ENCODE measurements around the gene RAB11B. TPM values are rescaled to one million over a fixed set of nuclear protein-coding genes. Genes with fewer than 3 reads are reported as not detected.

The RAB11B gene
- total and polyA plus RNA-seq, 2 of the 13 experiments (the other 11 are each of a cell fraction or from before 2014, with no cell fraction given) = 6.0 to 28.4 TPM

- ChIA-PET POLR2A (interaction anchor here (0.6 to 1.5 kb wide), 4 partner anchors 15 to 62 kb away, joined by 3 to 10 read pairs (median 4); partner anchors contain the start of gene ZNF414), CTCF (ENCODE audit: low intra/inter-chr PET ratio, low total read pairs) (no interaction called here)
- H3K27me3 ChIP-seq (ENCODE audit: control insufficient read depth in 1 of 2, insufficient read depth in 2 of 2, low read length in 2 of 2) = no peaks in the 10 kb centered on the region
- peak; percentile 28 for DNase-seq (ENCODE audit: low spot score)
- in situ Hi-C loops (cut with HindIII; ENCODE audit: extremely low pct_ligation_motif_present, low pct_unique_long_range_greater_than_20kb) (loop anchor here (5.0 kb wide), 1 partner anchor 40 kb away; the partner anchor contains the start of gene MARCHF2), intact Hi-C loops (cut with micrococcal nuclease; ENCODE audit: unreplicated experiment) (no loop called here)
- peaks cover 75% of the 10 kb centered on the region for H3K4me1 ChIP-seq (ENCODE audit: insufficient read depth, low read length)
- H3K9me3 ChIP-seq (ENCODE audit: low read length) = no peaks in the 10 kb centered on the region
- H3K4me2 ChIP-seq (ENCODE audit: low read depth, low read length) = peak overlapping the region; percentile 46
- H3K27ac ChIP-seq (ENCODE audit: extremely low read length, insufficient read depth, low read length) = peak overlapping the region; percentile 27
- no peak overlapping the region for H3K9ac ChIP-seq (ENCODE audit: insufficient read depth, low read depth, low read length)
- peaks cover 96% of the 10 kb centered on the region for H3K79me2 ChIP-seq (ENCODE audit: insufficient read depth, low read length)
- WGBS (ENCODE audit: low lambda C conversion rate) = 61% methylated on average over 3 of the region's 3 CpGs
- H3K36me3 ChIP-seq (replicated peaks in 1 of 2; ENCODE audit: control insufficient read depth in 1 of 2, insufficient read depth in 2 of 2, low read length in 2 of 2) = peaks cover 18 to 43% of the 10 kb centered on the region in 2 experiments
- peaks cover 94% of the 10 kb centered on the region for H4K20me1 ChIP-seq (ENCODE audit: insufficient read depth, low read length)
- H2AFZ ChIP-seq (ENCODE audit: low read length) = no peak overlapping the region
- no peak overlapping the region for H3K4me3 ChIP-seq (replicated peaks in 1 of 3; ENCODE audit: insufficient read depth in 1 of 3, low read depth in 2 of 3, low read length in 3 of 3)
- no TSS peak for BruUV-seq (replicated peaks)
- peak; percentile 22; the same call in 1 of the 3 replicates for ATAC-seq
- no peak for TF ChIP-seq ZNF572 (CRISPR knock-in tag; IDR thresholded peaks at IDR 0.05)
- TF ChIP-seq FOSL2 (CRISPR knock-in tag; IDR thresholded peaks at IDR 0.05) = peak; percentile 70
- no peak for FAIRE-seq
Observed at GRCh38 chr19:8451885-8452284, 61.7 kb downstream of the RAB11B start.

- Histone ChIP-seq H3K36me3 (replicated peaks in 1 of 2; ENCODE audit: control insufficient read depth in 1 of 2, insufficient read depth in 2 of 2, low read length in 2 of 2) (peaks cover 20 to 49% of the 10 kb centered on the region in 2 experiments), H3K4me3 (replicated peaks in 1 of 3; ENCODE audit: insufficient read depth in 1 of 3, low read depth in 2 of 3, low read length in 3 of 3) (no peak overlapping the region), H3K4me1 (ENCODE audit: insufficient read depth, low read length) (peaks cover 75% of the 10 kb centered on the region), H2AFZ (ENCODE audit: low read length) (no peak overlapping the region), H3K4me2 (ENCODE audit: low read depth, low read length) (0 out of 2 replicates have a peak overlapping the region, but pooled peaks have one; percentile 18), H3K27me3 (ENCODE audit: control insufficient read depth in 1 of 2, insufficient read depth in 2 of 2, low read length in 2 of 2) (no peaks in the 10 kb centered on the region), H4K20me1 (ENCODE audit: insufficient read depth, low read length) (peaks cover 94% of the 10 kb centered on the region), H3K79me2 (ENCODE audit: insufficient read depth, low read length) (peaks cover 96% of the 10 kb centered on the region), H3K9ac (ENCODE audit: insufficient read depth, low read depth, low read length) (no peak overlapping the region), H3K27ac (ENCODE audit: extremely low read length, insufficient read depth, low read length) (no peak overlapping the region), H3K9me3 (ENCODE audit: low read length) (no peaks in the 10 kb centered on the region)
- CTCF ChIA-PET (ENCODE audit: low intra/inter-chr PET ratio, low total read pairs) = no interaction called here
- DNase-seq (ENCODE audit: low spot score) (no peak), ATAC-seq (no peak), FAIRE-seq (no peak)
- POLR2A ChIA-PET = interaction anchor here (0.9 to 1.4 kb wide), 3 partner anchors 29 to 61 kb away, joined by 3 to 6 read pairs (median 3); partner anchors contain the start of gene ZNF414
- in situ Hi-C loops (cut with HindIII; ENCODE audit: extremely low pct_ligation_motif_present, low pct_unique_long_range_greater_than_20kb) (loop anchor here (5.0 kb wide), 1 partner anchor 40 kb away; the partner anchor contains the start of gene MARCHF2), intact Hi-C loops (cut with micrococcal nuclease; ENCODE audit: unreplicated experiment) (no loop called here)
- no TSS peak for BruUV-seq (replicated peaks)
- WGBS (ENCODE audit: low lambda C conversion rate) = 72% methylated on average over 4 of the region's 4 CpGs
- TF ChIP-seq ZNF232 (CRISPR knock-in tag; IDR thresholded peaks at IDR 0.05; ENCODE audit: borderline replicate concordance) = no peak
- no peak for TF ChIP-seq TP53 (CRISPR knock-in tag; conservative IDR thresholded peaks at IDR 0.05)
- TF ChIP-seq GLI4 (CRISPR knock-in tag; IDR thresholded peaks at IDR 0.05; ENCODE audit: borderline replicate concordance) = no peak
- no peak for TF ChIP-seq HNRNPLL (IDR thresholded peaks at IDR 0.05; ENCODE audit: low read depth, low read length, poor library complexity, severe bottlenecking)
- TF ChIP-seq HINFP (CRISPR knock-in tag; IDR thresholded peaks at IDR 0.05; ENCODE audit: low read depth) = no peak
- peak; percentile 7; the same call in 1 of the 2 replicates for TF ChIP-seq FOXA3 (CRISPR knock-in tag; IDR thresholded peaks at IDR 0.05)
- TF ChIP-seq RBFOX2 (IDR thresholded peaks at IDR 0.05; ENCODE audit: low read depth, low read length) = 0 out of 2 replicates have a peak, but pooled peaks have one; percentile 37
- peak; percentile 67 for TF ChIP-seq ZNF770 (CRISPR knock-in tag; IDR thresholded peaks at IDR 0.05)
- no peak for TF ChIP-seq HNRNPH1 (optimal IDR thresholded peaks at IDR 0.05; ENCODE audit: low read depth, low read length)
Observed at GRCh38 chr19:8452446-8453123, 62.4 kb downstream of the RAB11B start.
